Fibroblast of lung (primary cell): Measurements from ENCODE around the gene ADCY3. TPM values are rescaled to one million over a fixed set of nuclear protein-coding genes. Genes with fewer than 3 reads are reported as not detected.

ENCODE experiments used
- DNase-seq, 2 donors: peaks; one replicate each; pipeline versions ENCODE4 v3.0.0 to v3.0.0-alpha.2; 2010; ENCODE audit warnings: low read depth in 2 of 2
- H2AFZ ChIP-seq: 2 replicates; pipeline ENCODE4 v1.5.1; 2012; ENCODE audit warnings: low read length, control low read depth, inconsistent platforms
- H3K27ac ChIP-seq: 2 replicates; pipeline ENCODE4 v1.5.1; 2011; ENCODE audit warnings: low read length, control low read depth; ENCODE audit not compliant: insufficient read depth
- H3K27me3 ChIP-seq: 2 replicates; pipeline ENCODE4 v1.5.1; 2011; ENCODE audit warnings: mild to moderate bottlenecking, low read length; ENCODE audit not compliant: control insufficient read depth, insufficient read depth
- H3K36me3 ChIP-seq: 2 replicates; pipeline ENCODE4 v1.5.1; 2011; ENCODE audit warnings: low read length; ENCODE audit not compliant: control insufficient read depth, insufficient read depth
- H3K4me1 ChIP-seq: 2 replicates; pipeline ENCODE4 v1.5.1; 2011; ENCODE audit warnings: low read length; ENCODE audit not compliant: control insufficient read depth, insufficient read depth; ENCODE audit errors: extremely low read depth
- H3K4me2 ChIP-seq: 2 replicates; pipeline ENCODE4 v1.5.1; 2011; ENCODE audit warnings: low read length, control low read depth; ENCODE audit not compliant: insufficient read depth; ENCODE audit errors: extremely low read depth
- H3K4me3 ChIP-seq, 4 experiments: fragments of 200-600 bp in 1 of 4; sonication (generic) in 1 of 4; replicated peaks in 1 of 4; 2 replicates each; pipeline ENCODE4 v1.5.1; 2011 to 2016; ENCODE audit warnings: low read length in 4 of 4, low read depth in 3 of 4, mild to moderate bottlenecking in 3 of 4, control low read depth in 2 of 4, inconsistent platforms in 1 of 4, mixed read lengths in 1 of 4; ENCODE audit not compliant: insufficient read depth in 1 of 4; ENCODE audit errors: control extremely low read depth in 1 of 4
- H3K79me2 ChIP-seq: 2 replicates; pipeline ENCODE4 v1.5.1; 2012; ENCODE audit warnings: mild to moderate bottlenecking, low read length, inconsistent platforms; ENCODE audit not compliant: control insufficient read depth, insufficient read depth
- H3K9ac ChIP-seq: 2 replicates; pipeline ENCODE4 v1.5.1; 2011; ENCODE audit warnings: mild to moderate bottlenecking, low read length, control low read depth; ENCODE audit not compliant: insufficient read depth
- H3K9me3 ChIP-seq: 2 replicates; pipeline ENCODE4 v1.5.1; 2012; ENCODE audit warnings: low read depth, low read length; ENCODE audit not compliant: control insufficient read depth, insufficient read depth
- H4K20me1 ChIP-seq: 2 replicates; pipeline ENCODE4 v1.5.1; 2011; ENCODE audit warnings: low read length; ENCODE audit not compliant: control insufficient read depth, insufficient read depth; ENCODE audit errors: extremely low read depth
- EZH2 ChIP-seq: IDR thresholded peaks from 2 replicates; pipeline ENCODE4 v1.5.1; 2012; ENCODE audit warnings: low read length, control low read depth, mild to moderate bottlenecking; ENCODE audit errors: missing control alignments
- polyA plus RNA-seq, 2 donors: library from polyadenylated mRNA; depleted of rRNA in 1 of 2; stranded (reverse) in 1 of 2; unstranded in 1 of 2; fragments of >200 nt; gene quantifications; 2 replicates each; pipeline ENCODE4 v1.2.1, GENCODE V29; 2011 to 2012; ENCODE audit warnings: missing spikeins in 1 of 2
- total RNA-seq: library from RNA; depleted of rRNA; stranded (reverse); fragments of >200 nt; gene quantifications from 2 replicates; pipeline ENCODE4 v1.2.1, GENCODE V29; 2014
- TF ChIP-seq, protein P1 (sequence below), 2 donors: IDR thresholded peaks in 1 of 2; conservative IDR thresholded peaks in 1 of 2; 1 replicate in 1 of 2; 2 replicates in 1 of 2; pipeline ENCODE4 v1.5.1; 2011 to 2012; ENCODE audit warnings: low read length in 2 of 2, control low read depth in 1 of 2, inconsistent platforms in 1 of 2, low read depth in 1 of 2, mild to moderate bottlenecking in 1 of 2

Gene ADCY3
- total and polyA plus RNA-seq, 2 donors (not counting 1 experiment from before 2014, with no cell fraction given) = 33.0 to 90.2 TPM

DNA sequence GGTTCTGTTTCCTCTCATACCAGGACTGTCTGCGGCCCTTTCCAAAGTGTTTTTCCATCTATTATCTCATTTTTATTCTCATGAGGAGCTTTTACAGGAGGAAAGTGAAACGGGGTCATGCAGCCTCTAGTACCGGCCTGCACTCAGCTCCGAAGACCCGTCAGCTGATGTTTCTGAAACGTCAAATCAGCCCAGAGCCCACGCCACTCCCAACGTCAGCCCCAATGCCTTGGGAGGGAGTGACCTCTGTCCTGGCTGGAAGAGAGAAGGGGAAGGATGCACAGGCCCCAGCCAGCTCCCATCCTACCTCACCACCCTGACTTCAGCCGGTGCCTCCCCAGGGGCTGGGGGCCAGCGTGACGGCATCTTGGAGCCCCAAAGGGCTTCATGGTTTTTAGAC lies 58.5 kb downstream of the ADCY3 start:
- Histone ChIP-seq H3K9me3 (no peaks in the 10 kb centered on the region), H2AFZ (no peak overlapping the region), H3K36me3 (no peaks in the 10 kb centered on the region), H3K27me3 (no peaks in the 10 kb centered on the region), H3K4me2 (no peak overlapping the region), H4K20me1 (no peaks in the 10 kb centered on the region), H3K27ac (no peak overlapping the region), H3K9ac (no peak overlapping the region), H3K79me2 (no peaks in the 10 kb centered on the region), H3K4me3 (no peak overlapping the region), H3K4me1 (peaks cover 4% of the 10 kb centered on the region)
- DNase-seq = no peak
- TF ChIP-seq, protein P1, sequence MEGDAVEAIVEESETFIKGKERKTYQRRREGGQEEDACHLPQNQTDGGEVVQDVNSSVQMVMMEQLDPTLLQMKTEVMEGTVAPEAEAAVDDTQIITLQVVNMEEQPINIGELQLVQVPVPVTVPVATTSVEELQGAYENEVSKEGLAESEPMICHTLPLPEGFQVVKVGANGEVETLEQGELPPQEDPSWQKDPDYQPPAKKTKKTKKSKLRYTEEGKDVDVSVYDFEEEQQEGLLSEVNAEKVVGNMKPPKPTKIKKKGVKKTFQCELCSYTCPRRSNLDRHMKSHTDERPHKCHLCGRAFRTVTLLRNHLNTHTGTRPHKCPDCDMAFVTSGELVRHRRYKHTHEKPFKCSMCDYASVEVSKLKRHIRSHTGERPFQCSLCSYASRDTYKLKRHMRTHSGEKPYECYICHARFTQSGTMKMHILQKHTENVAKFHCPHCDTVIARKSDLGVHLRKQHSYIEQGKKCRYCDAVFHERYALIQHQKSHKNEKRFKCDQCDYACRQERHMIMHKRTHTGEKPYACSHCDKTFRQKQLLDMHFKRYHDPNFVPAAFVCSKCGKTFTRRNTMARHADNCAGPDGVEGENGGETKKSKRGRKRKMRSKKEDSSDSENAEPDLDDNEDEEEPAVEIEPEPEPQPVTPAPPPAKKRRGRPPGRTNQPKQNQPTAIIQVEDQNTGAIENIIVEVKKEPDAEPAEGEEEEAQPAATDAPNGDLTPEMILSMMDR (conservative IDR thresholded peaks at IDR 0.05 in 1 of 2, IDR thresholded peaks at IDR 0.05 in 1 of 2; ENCODE audit: low read depth in 1 of 2, low read length in 2 of 2) = no peak
- no peak for TF ChIP-seq EZH2

DNA sequence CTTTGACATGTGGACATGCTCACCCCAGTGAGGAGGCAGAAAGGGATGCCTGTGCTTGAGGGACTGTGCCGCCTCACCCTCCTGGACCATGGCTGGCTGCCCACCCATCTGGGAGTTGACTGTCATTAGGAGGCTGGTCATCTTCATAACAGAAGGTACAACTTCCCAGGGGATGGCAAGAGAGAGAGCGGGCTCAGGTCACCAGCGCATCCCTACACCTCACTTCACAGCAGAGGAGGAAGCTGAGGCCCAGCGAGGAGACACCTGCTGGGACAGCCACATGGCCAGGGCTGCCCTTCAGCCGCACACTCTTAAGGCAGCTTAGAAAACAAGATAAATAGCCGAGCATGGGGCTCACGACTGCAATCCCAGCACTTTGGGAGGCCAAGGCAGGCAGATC lies 59.4 kb downstream of the ADCY3 start:
- Histone ChIP-seq H3K27me3 (no peaks in the 10 kb centered on the region), H3K9ac (no peak overlapping the region), H3K4me2 (no peak overlapping the region), H3K79me2 (no peaks in the 10 kb centered on the region), H3K36me3 (no peaks in the 10 kb centered on the region), H2AFZ (no peak overlapping the region), H3K9me3 (no peaks in the 10 kb centered on the region), H3K27ac (no peak overlapping the region), H3K4me3 (no peak overlapping the region), H4K20me1 (no peaks in the 10 kb centered on the region), H3K4me1 (peaks cover 10% of the 10 kb centered on the region)
- TF ChIP-seq EZH2 = no peak
- TF ChIP-seq, protein P1 (conservative IDR thresholded peaks at IDR 0.05 in 1 of 2, IDR thresholded peaks at IDR 0.05 in 1 of 2; ENCODE audit: low read depth in 1 of 2, low read length in 2 of 2) = no peak
- no peak for DNase-seq

DNA sequence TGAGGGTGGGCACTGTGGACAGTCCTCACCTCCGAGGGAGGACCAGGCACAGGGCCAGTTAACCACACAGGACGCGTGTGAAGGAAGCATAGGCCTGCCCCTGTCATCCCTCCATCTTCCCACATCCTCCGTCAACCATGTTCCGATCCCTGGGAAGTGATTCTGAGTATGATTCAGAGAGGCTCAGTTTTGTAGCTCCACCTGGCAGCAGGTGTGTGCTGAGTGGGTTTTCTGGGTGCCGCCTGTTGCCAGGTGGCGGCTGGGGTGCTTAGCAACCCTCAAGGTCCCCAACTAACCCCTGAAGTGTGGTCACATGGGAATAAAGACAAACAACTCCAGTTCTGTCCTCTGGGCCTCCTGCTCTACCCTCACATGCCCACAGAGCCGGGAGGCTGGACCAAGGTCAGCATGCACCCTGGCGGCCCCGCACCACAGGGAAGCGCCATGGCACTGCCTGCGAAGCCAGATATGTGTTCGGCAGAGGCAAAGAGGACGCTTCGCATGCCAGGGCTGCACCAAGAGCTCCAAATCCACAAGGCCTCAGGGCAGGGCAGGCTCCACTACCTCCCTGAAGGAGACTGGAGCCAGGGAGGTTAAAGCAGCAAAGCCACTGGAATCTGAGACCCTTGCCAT lies 60.0 kb downstream of the ADCY3 start:
- TF ChIP-seq EZH2 = no peak
- TF ChIP-seq, protein P1 (conservative IDR thresholded peaks at IDR 0.05 in 1 of 2, IDR thresholded peaks at IDR 0.05 in 1 of 2; ENCODE audit: low read depth in 1 of 2, low read length in 2 of 2) = no peak
- Histone ChIP-seq H3K79me2 (no peaks in the 10 kb centered on the region), H3K36me3 (no peaks in the 10 kb centered on the region), H3K4me2 (no peak overlapping the region), H4K20me1 (no peaks in the 10 kb centered on the region), H3K27me3 (no peaks in the 10 kb centered on the region), H3K9ac (no peak overlapping the region), H2AFZ (no peak overlapping the region), H3K9me3 (no peaks in the 10 kb centered on the region), H3K4me3 (no peak overlapping the region), H3K4me1 (peaks cover 14% of the 10 kb centered on the region), H3K27ac (no peak overlapping the region)
- no peak for DNase-seq
